ENCODE measurements around the gene HIF3A.

GRCh38 chr19:46392837-46393236 is 96.0 kb downstream of the HIF3A start:
- no peak for TF ChIP-seq POLR2A (IDR thresholded peaks at IDR 0.05)
- TF ChIP-seq, protein P1, sequence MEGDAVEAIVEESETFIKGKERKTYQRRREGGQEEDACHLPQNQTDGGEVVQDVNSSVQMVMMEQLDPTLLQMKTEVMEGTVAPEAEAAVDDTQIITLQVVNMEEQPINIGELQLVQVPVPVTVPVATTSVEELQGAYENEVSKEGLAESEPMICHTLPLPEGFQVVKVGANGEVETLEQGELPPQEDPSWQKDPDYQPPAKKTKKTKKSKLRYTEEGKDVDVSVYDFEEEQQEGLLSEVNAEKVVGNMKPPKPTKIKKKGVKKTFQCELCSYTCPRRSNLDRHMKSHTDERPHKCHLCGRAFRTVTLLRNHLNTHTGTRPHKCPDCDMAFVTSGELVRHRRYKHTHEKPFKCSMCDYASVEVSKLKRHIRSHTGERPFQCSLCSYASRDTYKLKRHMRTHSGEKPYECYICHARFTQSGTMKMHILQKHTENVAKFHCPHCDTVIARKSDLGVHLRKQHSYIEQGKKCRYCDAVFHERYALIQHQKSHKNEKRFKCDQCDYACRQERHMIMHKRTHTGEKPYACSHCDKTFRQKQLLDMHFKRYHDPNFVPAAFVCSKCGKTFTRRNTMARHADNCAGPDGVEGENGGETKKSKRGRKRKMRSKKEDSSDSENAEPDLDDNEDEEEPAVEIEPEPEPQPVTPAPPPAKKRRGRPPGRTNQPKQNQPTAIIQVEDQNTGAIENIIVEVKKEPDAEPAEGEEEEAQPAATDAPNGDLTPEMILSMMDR (IDR thresholded peaks at IDR 0.05): no peak

All from thyroid gland (tissue), 4 donors.